Measurements from ENCODE around the gene PDZRN3. TPM values are rescaled to one million over a fixed set of nuclear protein-coding genes. Genes with fewer than 3 reads are reported as not detected.

PDZRN3 gene
- total RNA-seq, 1 experiment from 2014 or later: 12.5 TPM

DNA sequence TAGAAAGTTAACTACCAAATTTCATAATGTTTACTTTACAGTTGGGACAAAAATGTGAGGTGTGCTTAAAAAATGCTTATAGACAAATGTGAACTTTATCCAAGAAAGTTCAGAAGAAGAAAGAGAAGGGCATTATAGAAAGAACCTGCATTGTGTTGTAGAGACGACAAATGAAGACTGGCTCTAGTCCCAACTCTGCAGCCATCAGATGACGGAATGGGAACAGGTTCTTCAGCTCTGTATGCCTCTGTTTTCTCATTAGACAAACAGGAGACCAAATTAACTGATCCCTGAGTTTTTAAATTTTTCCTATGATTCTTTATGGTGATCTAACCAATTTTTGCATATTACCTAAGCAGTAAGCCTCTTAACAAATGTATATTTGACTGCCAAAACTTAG lies 49.2 kb downstream of the PDZRN3 start:
- Histone ChIP-seq H3K27me3 (replicated peaks; ENCODE audit: control insufficient read depth, insufficient read depth, low read length) (no peaks in the 10 kb centered on the region), H3K4me1 (peaks cover 45% of the 10 kb centered on the region), H3K36me3 (ENCODE audit: control insufficient read depth, insufficient read depth, low read length) (no peaks in the 10 kb centered on the region), H3K4me3 (ENCODE audit: low read depth, low read length) (no peak overlapping the region), H3K9me3 (no peaks in the 10 kb centered on the region)
- BruUV-seq (replicated peaks): no TSS peak
- H3K9me3 Mint-ChIP-seq (ENCODE audit: unreplicated experiment): no peaks in the 10 kb centered on the region
- H3K36me3 Mint-ChIP-seq (ENCODE audit: insufficient read depth, unreplicated experiment): peaks cover 21% of the 10 kb centered on the region
- TF ChIP-seq, protein P1, sequence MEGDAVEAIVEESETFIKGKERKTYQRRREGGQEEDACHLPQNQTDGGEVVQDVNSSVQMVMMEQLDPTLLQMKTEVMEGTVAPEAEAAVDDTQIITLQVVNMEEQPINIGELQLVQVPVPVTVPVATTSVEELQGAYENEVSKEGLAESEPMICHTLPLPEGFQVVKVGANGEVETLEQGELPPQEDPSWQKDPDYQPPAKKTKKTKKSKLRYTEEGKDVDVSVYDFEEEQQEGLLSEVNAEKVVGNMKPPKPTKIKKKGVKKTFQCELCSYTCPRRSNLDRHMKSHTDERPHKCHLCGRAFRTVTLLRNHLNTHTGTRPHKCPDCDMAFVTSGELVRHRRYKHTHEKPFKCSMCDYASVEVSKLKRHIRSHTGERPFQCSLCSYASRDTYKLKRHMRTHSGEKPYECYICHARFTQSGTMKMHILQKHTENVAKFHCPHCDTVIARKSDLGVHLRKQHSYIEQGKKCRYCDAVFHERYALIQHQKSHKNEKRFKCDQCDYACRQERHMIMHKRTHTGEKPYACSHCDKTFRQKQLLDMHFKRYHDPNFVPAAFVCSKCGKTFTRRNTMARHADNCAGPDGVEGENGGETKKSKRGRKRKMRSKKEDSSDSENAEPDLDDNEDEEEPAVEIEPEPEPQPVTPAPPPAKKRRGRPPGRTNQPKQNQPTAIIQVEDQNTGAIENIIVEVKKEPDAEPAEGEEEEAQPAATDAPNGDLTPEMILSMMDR (IDR thresholded peaks at IDR 0.05; ENCODE audit: insufficient read depth in 1 of 2, low read depth in 1 of 2, low read length in 1 of 2, severe bottlenecking in 1 of 2, unreplicated experiment in 1 of 2): no peak
- no peak overlapping the region for H3K4me3 Mint-ChIP-seq (ENCODE audit: unreplicated experiment)
- H3K27me3 Mint-ChIP-seq (ENCODE audit: insufficient read depth, unreplicated experiment): no peaks in the 10 kb centered on the region
- intact Hi-C loops (cut with micrococcal nuclease; ENCODE audit: unreplicated experiment): no loop called here
- CTCF ChIA-PET: interaction anchor here (0.6 kb wide), 1 partner anchor 580 kb away, joined by 7 read pairs; no protein-coding TSS in a partner anchor
- no peak for DNase-seq
- POLR2A ChIA-PET: no interaction called here
- no peak overlapping the region for H3K27ac Mint-ChIP-seq (ENCODE audit: unreplicated experiment)
- H3K4me1 Mint-ChIP-seq (ENCODE audit: low read depth, unreplicated experiment): peaks cover 39% of the 10 kb centered on the region

DNA sequence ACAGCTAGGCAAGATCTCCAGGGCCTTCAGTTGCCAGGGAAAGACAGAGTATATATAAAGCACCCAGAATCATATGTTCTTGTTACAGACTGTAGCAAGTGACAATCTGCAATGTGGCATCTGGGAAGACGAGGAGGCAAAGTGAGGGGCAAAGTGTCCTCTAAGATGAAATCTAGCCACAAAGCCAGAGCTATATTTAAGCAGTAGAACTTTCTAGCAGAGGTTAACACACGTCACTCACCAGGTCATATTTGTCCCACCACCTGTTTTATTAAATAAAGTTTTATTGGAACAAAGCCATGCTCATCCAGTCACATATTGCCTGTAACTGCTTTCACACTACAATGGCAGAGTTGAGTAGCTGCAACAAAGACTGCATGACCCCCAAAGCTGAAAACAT lies 51.5 kb downstream of the PDZRN3 start:
- peak overlapping the region; percentile 82 for H3K27ac Mint-ChIP-seq (ENCODE audit: unreplicated experiment)
- TF ChIP-seq, protein P1 (IDR thresholded peaks at IDR 0.05; ENCODE audit: insufficient read depth in 1 of 2, low read depth in 1 of 2, low read length in 1 of 2, severe bottlenecking in 1 of 2, unreplicated experiment in 1 of 2): no peak
- DNase-seq: no peak
- peaks cover 21% of the 10 kb centered on the region for H3K36me3 Mint-ChIP-seq (ENCODE audit: insufficient read depth, unreplicated experiment)
- ChIA-PET CTCF (no interaction called here), POLR2A (no interaction called here)
- H3K4me3 ChIP-seq (ENCODE audit: low read depth, low read length): no peak overlapping the region
- intact Hi-C loops (cut with micrococcal nuclease; ENCODE audit: unreplicated experiment): loop anchor here (2.0 to 5.0 kb wide), 2 partner anchors 16 to 426 kb away; no protein-coding TSS in a partner anchor
- peak overlapping the region; percentile 62 for H3K4me3 Mint-ChIP-seq (ENCODE audit: unreplicated experiment)
- no peaks in the 10 kb centered on the region for H3K27me3 ChIP-seq (replicated peaks; ENCODE audit: control insufficient read depth, insufficient read depth, low read length)
- H3K4me1 ChIP-seq: peaks cover 68% of the 10 kb centered on the region
- no TSS peak for BruUV-seq (replicated peaks)
- no peaks in the 10 kb centered on the region for H3K9me3 Mint-ChIP-seq (ENCODE audit: unreplicated experiment)
- peaks cover 57% of the 10 kb centered on the region for H3K4me1 Mint-ChIP-seq (ENCODE audit: low read depth, unreplicated experiment)
- no peaks in the 10 kb centered on the region for H3K36me3 ChIP-seq (ENCODE audit: control insufficient read depth, insufficient read depth, low read length)
- no peaks in the 10 kb centered on the region for H3K27me3 Mint-ChIP-seq (ENCODE audit: insufficient read depth, unreplicated experiment)
- H3K9me3 ChIP-seq: no peaks in the 10 kb centered on the region

DNA sequence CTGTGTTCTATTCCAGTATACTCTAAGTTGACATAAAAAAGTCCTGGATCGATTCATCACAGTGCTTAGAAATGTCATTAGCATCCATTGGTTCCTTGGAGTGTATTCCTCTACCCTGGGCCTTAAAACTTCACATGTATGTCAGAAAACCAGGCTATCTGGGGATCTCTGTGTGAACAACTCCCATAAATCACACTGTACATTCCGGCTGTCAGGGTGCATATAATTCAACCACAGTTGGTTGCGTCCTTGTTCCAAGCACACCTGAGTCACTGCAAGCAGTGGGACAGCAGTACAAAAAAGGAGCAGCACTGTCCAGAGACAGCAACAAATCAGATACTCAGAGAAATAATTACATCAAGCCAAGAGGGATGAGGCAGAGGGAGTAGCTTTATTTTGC lies 52.4 kb downstream of the PDZRN3 start:
- Mint-ChIP-seq H3K9me3 (ENCODE audit: unreplicated experiment) (no peaks in the 10 kb centered on the region), H3K4me3 (ENCODE audit: unreplicated experiment) (peak overlapping the region; percentile 62), H3K27ac (ENCODE audit: unreplicated experiment) (peak overlapping the region; percentile 82), H3K4me1 (ENCODE audit: low read depth, unreplicated experiment) (peaks cover 59% of the 10 kb centered on the region), H3K36me3 (ENCODE audit: insufficient read depth, unreplicated experiment) (peaks cover 15% of the 10 kb centered on the region), H3K27me3 (ENCODE audit: insufficient read depth, unreplicated experiment) (no peaks in the 10 kb centered on the region)
- TF ChIP-seq, protein P1 (IDR thresholded peaks at IDR 0.05; ENCODE audit: insufficient read depth in 1 of 2, low read depth in 1 of 2, low read length in 1 of 2, severe bottlenecking in 1 of 2, unreplicated experiment in 1 of 2): no peak
- H3K9me3 ChIP-seq: no peaks in the 10 kb centered on the region
- no peak overlapping the region for H3K4me3 ChIP-seq (ENCODE audit: low read depth, low read length)
- H3K36me3 ChIP-seq (ENCODE audit: control insufficient read depth, insufficient read depth, low read length): no peaks in the 10 kb centered on the region
- no TSS peak for BruUV-seq (replicated peaks)
- POLR2A ChIA-PET: interaction anchor here (0.6 kb wide), 1 partner anchor 53 kb away, joined by 3 read pairs; no protein-coding TSS in a partner anchor
- CTCF ChIA-PET: no interaction called here
- DNase-seq: peak; percentile 75 to 89
- intact Hi-C loops (cut with micrococcal nuclease; ENCODE audit: unreplicated experiment): loop anchor here (2.0 to 5.0 kb wide), 2 partner anchors 16 to 425 kb away; no protein-coding TSS in a partner anchor
- no peaks in the 10 kb centered on the region for H3K27me3 ChIP-seq (replicated peaks; ENCODE audit: control insufficient read depth, insufficient read depth, low read length)
- H3K4me1 ChIP-seq: peaks cover 71% of the 10 kb centered on the region
